GM23338 (cell line): Measurements from ENCODE around the gene LSM12.

Experiments used
- CREB1 ChIP-seq: fragments of 250-450 bp; sonication (Bioruptor Pico); IDR thresholded peaks from 2 replicates; pipeline ENCODE4 v1.5.0; 2020; ENCODE audit warnings: low read depth, mild to moderate bottlenecking, moderate library complexity
- CTCF ChIP-seq, 2 experiments: fragments of 200-600 bp in 1 of 2; sonication (generic) in 1 of 2; conservative IDR thresholded peaks; 2 replicates each; pipeline versions ENCODE4 v1.5.1 to v1.6.1; 2016 to 2017; ENCODE audit warnings: antibody characterized with exemption in 2 of 2, low read depth in 2 of 2, mild to moderate bottlenecking in 2 of 2, moderate library complexity in 1 of 2
- ETS1 ChIP-seq: IDR thresholded peaks from 2 replicates; pipeline ENCODE4 v1.6.1; 2016; ENCODE audit warnings: antibody characterized with exemption
- EZH2 ChIP-seq: fragments of 200-600 bp; sonication (generic); IDR thresholded peaks from one replicate; pipeline ENCODE4 v1.8.0; 2017; ENCODE audit warnings: antibody characterized with exemption, mild to moderate bottlenecking, low read depth; ENCODE audit not compliant: unreplicated experiment
- JUNB ChIP-seq: IDR thresholded peaks from one replicate; pipeline ENCODE4 v1.6.1; 2016; ENCODE audit warnings: antibody characterized with exemption; ENCODE audit not compliant: unreplicated experiment
- POLR2AphosphoS5 ChIP-seq: IDR thresholded peaks from 2 replicates; pipeline ENCODE4 v1.6.1; 2016; ENCODE audit warnings: antibody characterized with exemption, low read depth
- REST ChIP-seq: IDR thresholded peaks from one replicate; pipeline ENCODE4 v1.6.1; 2018; ENCODE audit warnings: antibody characterized with exemption; ENCODE audit not compliant: unreplicated experiment
- STAT1 ChIP-seq: IDR thresholded peaks from one replicate; pipeline ENCODE4 v1.6.1; 2016; ENCODE audit warnings: antibody characterized with exemption; ENCODE audit not compliant: unreplicated experiment
- ZNF331 ChIP-seq: fragments of 250-450 bp; sonication (Bioruptor Pico); IDR thresholded peaks from 2 replicates; pipeline ENCODE4 v1.5.0; 2020; ENCODE audit warnings: low read depth, mild to moderate bottlenecking, moderate library complexity

GRCh38 chr17:44111777-44112176, 45.3 kb upstream of the LSM12 start:
- TF ChIP-seq EZH2 (no peak), ETS1 (no peak), CTCF (conservative IDR thresholded peaks at IDR 0.05; ENCODE audit: low read depth in 2 of 2) (no peak), STAT1 (no peak), ZNF331 (CRISPR knock-in tag) (no peak), CREB1 (no peak), POLR2AphosphoS5 (no peak), REST (no peak), JUNB (no peak)
